DMS114 treated with DMSO at 0.1 percent for 48 hours (cell line): ENCODE measurements around the gene TMEM63A.

Experiments used
- DNase-seq: peaks from one replicate; lab custom pipeline; 2025; ENCODE audit not compliant: unreplicated experiment; lab: John Stamatoyannopoulos, UW

The TMEM63A gene

DNA sequence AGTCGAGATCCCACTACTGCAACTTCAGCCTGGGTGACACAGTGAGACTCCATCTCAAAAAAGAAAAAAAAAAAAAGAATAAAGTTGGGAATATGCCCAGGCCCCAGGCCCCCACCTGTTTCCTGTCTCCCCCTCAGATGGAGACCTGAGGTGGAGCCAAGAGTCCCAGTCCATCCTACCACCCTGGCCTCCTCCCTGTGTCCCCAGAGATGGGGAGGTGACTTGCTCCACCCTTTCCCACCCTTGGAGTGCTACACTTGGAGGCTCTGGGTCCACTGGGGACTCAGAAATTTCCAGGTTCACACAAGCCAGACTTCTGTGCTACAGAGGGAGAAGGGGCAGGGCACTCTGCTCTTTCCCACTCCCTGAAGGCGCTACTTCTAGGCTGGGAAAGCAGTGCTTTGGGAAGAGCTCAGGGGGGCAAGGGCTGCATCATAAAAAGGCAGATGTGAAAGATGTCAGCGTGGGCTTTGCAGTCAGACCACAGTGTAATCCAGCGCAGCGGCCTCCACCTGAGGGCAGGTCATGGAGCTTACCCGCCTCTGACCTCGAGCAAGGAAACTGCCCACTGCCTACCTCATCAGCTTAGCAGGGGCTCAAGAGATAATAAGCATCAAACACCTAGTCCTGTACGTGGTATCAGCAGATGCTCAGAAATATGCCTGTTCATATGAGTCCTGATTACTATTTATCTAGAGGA is 13.4 kb downstream of the TMEM63A start:
- DNase-seq, result no peak

DNA sequence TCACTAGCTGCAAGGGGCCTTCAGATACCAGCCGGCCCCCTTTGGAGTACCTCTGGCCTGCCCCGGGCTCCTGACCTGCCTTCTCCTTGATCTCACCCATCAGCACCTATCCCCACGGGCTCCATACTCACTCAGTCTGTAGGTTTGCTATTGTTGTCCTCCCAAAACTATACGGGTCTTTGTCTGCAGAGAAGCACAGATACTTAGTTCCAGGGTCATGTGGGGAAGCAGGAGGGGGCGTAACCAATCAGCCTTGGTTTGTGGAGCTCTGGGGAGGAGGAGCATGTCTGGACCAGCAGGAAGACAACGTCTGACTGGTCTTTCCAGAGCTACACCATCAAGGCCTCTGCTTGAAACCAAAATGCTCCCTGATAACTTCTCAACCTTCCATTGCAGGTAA is 15.2 kb downstream of the TMEM63A start:
- no peak for DNase-seq

DNA sequence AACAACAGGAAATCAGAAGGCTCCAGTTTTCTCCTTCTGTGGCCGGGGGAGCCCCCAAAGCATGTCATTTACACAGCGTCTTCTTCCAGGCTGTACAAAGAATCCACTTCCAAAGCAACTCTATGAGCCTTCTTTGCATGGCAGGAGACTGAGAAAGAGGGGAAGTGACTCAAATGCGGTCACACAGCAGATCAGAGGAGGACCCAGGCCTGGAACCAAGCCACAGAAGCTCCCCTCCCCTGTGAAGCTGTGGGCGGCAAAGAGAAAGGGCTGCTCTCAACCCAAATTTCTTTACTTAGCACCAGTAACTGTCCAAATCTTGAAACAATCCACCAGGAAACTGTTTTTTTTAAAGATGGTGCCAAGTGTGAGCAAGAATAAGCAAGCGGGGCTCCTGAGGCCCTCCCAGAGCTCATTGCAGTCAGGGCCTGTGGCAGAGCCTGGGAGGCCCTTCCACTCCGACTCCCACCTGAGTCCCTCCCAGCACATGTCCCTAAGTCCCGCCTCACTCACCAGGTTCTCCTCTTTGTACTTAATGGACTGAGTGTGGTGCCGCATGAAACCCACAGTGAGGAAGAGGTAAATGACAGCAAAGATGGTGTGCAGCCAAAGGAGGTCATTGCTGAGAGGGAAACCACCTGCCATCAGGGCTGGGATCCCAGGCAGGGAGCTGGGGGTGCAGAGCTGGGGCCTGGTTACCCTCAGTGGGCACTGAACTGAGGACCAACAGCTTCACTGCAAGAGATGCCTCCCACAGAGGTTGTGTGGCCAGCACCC is 15.9 kb downstream of the TMEM63A start:
- DNase-seq, result no peak

DNA sequence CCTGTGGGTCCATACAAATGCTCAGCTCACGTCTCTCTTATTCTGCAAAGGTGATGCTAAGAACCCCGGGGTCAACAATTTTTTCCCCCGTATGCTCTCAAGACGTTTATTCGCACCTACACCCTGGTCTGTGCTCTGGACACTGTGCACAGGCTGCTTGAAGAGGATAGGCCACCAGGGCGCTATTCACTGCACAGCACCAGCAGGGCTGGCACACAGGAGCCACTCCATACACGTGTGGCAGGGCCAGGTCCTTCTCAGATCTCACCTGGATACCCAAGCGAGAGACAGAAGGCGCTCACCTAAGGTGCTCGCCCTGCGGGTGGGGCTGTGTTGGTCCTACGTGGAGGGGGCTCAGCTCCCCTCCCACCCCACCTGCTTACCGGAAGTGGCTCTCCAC is 16.7 kb downstream of the TMEM63A start:
- DNase-seq, result no peak

DNA sequence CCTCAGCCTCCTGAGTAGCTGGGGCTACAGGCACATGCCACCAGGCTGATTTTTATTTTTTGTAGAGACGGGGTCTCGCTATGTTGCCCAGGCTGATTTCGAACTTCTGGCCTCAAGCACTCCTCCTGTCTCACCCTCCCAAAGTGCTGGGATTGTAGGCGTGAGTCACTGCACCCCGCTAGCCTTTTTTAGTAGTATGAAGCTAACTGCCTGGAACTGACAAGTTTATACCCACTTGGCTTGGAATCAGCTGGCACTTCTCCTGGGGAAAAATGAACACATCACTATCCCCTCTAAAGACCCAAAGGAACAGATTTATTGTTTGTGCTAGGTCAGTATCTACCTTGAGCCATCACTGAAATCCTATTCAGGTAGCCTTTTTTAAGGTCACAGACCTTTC is 19.0 kb downstream of the TMEM63A start:
- DNase-seq, result no peak

DNA sequence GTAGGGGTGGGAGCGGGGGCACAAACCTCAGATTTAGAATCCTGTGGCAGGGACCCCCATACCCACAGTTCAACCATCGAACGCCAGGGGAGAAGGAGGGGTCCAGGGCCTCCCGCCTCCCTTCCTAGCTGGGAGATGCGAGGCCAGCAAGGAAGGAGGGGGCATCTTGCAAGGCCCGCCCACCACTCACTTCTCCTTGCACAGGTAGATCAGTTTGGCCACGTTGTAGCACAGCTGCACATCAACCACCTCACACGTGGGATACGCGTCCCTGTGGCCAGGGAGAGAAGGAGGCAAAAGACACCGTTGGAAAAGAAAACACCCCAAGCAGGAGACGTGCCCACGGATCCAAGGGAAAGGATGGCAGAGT is 19.6 kb downstream of the TMEM63A start:
- DNase-seq, result no peak

DNA sequence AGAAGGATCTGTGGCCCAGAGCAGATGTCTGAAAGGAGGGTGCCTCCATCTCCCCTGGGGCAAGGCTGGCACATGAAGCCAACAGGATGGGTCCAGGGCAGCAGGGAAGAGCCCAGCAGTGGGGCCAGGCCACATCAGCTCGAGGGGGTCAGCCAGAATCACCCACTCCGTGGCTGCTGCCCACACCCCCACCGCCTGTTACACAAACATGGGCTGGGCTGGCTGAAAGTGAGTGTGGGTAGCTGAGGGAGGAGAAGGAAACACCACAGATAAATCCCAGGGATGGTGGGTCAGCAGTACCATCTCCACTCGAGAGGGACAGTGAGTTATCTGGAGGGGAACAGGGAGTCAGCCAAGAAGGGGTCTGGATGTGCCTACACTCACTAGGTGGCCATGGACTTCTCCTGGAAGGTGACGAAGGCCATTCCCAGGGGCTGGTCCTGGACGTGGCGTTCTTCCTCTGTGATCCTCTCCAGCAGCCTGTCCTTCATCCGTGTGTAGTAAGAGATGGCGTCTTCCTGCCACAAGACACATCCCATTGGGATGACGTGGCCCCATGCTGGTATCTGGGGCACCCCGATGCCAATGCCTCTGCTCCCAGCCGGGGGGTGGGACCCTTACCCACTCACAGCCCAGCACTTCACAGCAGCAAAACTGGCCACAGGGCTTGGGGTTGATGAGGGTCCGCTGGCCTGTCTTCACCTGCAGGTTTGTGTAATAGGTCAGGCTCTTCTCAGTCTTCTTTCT is 20.2 kb downstream of the TMEM63A start:
- no peak for DNase-seq

DNA sequence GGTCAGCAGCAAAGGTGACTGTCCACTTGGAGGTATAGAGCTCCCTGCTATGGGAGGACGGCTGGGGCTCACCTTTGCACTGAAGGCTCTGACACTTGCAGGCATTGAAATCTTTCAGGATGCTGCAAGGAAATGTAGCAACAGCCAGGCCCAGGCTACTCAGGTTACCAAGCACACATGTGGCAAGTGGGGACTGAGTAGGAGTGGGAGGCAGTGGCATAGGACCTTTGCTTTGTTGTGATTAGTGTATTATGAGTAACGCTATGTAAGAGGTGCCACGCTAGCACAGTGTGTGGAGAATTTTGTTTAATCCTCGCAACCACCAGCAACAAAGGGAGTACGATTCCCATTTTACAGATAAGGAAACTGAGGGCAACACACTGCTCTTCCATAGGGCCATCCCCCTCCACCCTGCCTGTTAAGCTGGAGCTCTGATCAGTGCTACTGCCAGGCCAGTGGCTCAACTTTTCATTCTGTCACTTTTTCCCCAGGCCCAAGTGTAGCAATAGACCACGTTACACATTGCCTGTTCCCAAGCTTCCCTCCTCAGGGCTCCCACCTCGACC is 21.2 kb downstream of the TMEM63A start:
- DNase-seq, result no peak

DNA sequence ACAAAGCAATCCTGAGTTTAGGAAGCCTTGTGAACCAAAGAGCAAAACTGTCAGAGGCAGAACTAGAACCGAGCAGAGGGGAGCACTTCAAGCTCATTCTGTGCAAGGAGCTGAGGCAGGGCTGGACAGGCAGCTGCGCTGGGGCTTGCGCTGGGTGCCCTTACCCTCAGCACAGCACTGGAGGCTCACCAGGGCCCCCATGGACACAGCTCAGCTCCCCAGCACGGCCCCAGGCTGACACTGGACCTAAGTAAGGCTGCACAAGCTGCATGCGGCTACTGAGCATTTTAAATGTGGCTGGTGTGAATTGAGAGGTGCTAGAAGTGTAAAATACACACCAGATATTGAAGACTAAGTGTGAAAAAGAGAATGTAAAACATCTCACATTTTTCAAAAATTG is 22.1 kb downstream of the TMEM63A start:
- no peak for DNase-seq

DNA sequence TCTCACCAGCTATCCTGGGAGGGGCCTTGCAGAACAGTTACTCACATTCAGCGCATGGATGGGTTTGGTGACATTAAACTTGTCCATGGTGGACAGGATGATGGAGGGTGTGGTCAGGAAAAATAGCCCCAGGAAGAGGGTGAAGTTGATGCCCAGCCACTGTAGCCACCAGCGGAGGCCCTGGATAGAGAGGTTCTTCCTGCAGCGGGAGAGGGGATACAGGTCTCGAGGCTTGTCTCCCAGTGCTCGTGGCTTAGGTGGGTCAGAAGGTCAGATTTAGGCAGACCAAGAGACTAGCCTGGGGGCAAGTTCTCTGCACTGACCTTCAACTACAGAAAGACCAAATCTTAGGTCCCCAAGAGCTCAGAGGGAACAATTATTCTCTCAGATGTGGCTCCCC is 23.0 kb downstream of the TMEM63A start:
- DNase-seq, result no peak

DNA sequence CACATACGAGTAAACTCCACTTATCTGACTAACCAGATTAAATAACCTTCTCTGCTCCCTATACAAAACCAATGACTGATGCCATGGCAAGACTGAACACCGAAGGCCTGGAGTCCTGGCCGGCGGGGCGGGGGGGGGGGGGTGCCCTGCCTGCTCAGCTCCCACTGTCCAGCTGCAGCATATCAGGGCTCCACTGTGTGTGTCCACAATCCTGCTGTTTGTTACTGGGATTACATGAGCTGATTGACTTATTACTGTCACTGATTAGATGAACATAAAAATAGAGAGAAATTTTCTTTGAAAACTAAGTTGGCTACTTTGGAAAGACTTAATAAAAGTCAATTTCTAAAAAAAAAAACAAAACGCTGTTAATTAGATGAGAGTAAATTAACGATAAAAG is 24.9 kb downstream of the TMEM63A start:
- DNase-seq, result no peak

DNA sequence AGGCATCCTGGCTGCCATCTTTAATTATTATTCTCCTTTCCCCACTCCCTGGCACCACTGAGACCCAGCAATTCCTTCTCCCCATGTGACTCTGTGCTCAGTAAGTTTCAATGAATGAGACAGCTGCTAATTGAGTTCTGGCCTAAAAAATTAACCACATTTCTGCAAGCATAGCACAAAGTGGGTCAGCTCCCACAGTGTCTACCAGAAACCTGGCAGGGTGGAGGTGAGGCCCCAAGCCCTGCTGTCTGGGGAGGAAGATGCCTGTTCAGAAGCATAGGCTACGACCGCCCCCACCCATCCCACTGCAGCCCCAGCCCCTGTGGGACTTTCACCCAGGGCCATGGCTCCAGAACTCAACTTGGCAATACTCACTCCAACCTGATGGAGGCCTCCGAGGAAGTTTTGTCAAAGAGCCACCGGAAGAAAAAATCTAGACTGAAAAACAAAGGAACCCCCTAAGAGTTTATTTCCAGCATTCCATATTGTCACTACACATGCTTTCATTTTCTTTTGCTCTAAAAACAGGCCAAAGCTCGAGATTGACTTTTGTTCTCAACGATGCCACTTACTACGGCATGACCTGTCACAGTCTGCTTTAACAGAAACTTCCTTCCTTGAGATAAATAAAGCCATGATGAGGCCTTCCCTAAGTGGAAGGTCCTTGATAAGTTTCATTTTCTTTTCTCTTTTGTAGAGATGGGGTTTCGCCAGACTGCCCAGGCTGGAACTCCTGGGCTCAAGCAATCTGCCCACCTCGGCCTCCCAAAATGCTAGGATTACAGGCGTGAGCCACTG is 26.5 kb downstream of the TMEM63A start:
- no peak for DNase-seq

DNA sequence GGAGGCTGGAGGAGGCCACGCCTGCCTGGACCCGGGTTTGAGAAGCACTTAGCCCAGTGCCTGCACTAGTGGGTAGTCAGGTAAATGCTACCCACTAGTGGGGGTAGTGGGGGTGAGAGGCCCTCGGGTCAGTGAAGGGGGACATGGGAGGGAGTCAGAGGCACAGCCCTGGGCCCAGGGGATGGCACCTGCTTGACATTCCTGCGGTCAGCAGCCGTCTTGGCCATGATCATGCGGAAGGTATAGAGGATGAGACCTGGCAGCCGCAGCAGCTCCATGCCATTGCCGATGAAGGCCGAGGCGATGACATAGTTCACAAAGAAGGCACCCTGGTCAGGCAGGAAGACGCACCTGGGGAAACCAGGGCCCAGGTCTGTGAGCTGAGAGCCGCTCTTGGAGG is 28.7 kb downstream of the TMEM63A start:
- DNase-seq, result no peak

DNA sequence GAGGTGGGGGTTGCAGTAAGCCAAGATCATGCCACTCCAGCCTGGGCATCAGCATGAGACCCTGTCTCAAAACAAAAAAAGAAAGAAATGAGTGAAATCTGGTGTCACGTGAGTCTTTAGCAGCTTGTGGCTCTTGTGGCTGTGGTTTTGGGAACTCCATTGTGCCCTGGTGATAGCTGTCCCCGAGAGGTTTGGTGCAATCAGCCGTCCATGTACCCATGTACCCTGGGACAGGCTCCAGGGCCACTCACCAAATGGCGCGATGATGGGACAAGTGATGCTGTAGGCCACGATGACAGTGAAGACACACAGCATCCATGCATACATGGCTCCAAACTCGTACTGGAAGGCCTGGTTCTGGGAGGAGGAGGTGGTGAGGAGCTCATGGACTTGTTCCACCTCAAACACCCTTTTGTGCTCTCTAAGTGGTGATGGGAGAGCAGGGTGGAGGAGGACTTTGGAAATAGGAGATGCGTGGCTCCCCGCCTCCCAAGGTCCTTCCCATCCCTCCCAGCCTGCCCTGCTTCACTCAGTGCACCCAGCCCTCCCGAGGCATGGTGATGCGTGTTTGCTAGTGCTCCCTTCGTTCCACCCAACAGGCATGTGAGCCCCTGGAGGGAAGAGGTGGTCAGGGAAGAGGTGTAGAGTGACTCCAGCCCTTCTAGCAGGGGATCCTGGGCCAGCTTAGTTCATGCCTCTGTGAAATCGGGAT is 29.6 kb downstream of the TMEM63A start:
- no peak for DNase-seq

DNA sequence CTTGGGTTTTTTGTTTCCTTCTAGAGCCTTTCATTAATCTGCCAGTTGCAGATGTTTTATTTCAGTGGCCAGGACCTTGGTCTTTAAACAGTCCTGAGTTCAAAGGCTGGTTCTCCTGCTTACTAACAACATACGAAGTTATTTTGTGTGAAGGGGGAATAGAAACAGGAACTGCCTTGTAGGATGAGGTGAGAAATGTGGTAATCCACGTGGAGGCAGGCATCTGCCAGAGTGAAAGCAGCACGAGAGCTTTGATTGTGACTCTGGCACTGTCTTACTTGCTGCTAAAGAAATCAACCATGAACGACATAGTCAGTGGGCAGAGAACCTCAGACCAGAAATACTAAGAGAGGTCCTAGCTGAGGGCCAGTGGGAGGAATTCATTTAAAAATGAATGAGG is 30.4 kb downstream of the TMEM63A start:
- DNase-seq, result no peak

DNA sequence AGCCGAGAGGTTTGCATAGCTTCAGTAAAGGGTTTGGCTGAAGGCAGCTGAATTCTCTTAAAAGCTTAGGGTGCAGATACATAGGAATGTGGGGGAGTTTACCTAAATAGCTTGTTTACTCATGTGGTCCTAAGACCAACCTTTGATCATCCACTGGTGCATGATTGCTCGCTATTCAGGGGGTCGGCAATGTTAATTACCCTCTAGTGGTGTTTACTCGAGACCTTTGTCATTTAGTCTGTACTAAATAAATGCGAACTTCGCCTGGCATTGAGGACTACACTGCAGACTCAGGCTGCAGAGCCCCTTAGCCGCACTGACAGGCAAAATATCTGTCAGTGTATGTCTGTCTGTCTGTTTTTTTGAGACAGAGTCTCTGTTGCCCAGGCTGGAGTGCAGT is 31.8 kb downstream of the TMEM63A start:
- DNase-seq, result no peak

DNA sequence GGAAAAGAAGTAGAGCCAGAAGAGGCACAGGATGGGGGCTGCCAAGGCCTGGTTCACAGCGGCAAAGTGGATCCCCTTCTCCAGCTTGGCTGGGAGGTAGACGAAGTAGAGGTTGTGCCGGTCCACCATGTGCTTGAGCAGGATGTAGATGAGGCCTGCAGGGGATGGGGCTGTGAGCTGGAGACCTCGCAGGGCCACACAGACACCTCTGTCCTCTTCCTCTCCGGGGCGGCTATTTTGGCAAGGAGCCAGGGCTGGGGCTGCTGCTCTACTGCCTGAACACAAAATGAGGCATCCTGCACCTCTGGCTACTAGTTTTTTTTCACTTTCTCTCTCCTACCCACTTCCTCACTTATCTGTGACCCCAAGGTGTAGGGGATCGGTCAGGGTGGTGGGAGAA is 32.3 kb downstream of the TMEM63A start:
- no peak for DNase-seq

DNA sequence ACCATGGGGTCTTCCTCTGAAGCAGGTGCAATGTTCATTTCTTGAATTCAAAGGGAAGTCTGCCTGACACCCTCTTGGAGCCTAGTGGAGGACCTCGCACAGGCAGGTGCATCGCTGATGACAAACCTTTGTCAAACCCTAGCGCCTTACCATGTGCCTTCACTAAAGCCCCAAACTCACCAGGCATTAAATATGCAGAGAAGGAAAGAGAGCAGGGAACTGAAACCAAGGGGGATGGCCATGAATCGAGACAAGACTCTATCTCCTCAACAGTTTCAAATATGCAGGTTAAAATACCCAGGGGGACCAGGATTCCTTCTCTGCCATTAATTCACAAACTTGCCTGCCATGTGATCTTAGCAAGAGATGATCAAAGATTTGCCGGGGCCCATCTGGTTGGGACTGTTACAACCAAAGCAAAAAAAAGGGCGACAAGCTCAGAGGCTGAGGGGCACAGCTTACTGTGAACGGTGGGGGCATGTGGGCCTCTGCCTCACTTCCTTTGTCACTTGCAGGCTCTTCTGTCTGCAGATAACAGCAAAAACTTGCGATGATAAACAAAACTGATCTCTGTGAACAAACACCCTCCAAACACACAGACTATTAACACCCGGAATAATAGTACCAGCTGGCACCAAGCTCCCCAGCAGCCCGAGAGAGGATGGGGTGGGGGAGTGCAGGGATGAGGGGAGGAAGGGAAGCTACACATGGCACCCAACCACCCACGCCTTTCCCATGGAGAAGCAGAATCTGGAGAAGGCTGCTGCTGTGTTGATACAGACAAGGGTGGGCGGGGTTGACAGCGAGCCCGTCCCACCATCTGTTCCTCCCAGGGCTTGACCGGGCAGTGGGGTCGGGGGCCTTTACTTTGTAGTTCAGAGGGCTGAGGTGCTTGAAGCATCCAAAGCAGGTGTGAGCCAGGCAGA is 33.9 kb downstream of the TMEM63A start:
- no peak for DNase-seq

DNA sequence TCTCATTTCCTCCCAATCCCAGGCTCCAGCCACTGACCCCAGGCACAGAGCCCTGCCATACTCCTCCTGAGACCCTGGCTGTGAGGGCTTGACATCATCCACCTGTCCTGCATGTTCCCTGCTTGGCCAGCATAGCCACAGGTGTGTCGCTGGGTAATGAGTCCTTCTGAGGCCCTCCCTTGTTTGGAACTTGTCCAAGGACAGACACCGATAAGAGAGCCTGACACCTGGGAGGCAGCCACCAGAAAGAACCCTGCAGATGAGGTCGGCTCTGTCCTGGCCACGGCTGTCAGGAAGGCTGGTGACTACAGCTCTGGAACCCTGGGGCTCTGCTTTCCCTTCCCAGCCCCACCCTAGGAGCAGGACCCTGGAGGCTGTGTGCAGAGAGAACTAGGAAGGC is 34.6 kb downstream of the TMEM63A start:
- DNase-seq, result no peak
